ENCODE results near the gene VWA7.

The VWA7 gene

GRCh38 chr6:31806470-31807272 lies 29.5 kb upstream of the VWA7 start, which contains the start of gene LSM2 (continued):
- TF ChIP-seq HIC1 (tag by site-specific recombination; IDR thresholded peaks at IDR 0.05) (peak; percentile 99), PBX3 (CRISPR knock-in tag; IDR thresholded peaks at IDR 0.05) (0 out of 2 replicates have a peak, but pooled peaks have one; percentile 34), ZNF629 (tag by site-specific recombination; IDR thresholded peaks at IDR 0.05) (peak; percentile 96), SP3 (tag by site-specific recombination; IDR thresholded peaks at IDR 0.05) (peak; percentile 60; the same call in 1 of the 2 replicates), ZNF501 (tag by site-specific recombination; IDR thresholded peaks at IDR 0.05) (peak; percentile 89; the same call in 1 of the 2 replicates), ZBTB48 (tag by site-specific recombination; IDR thresholded peaks at IDR 0.05) (peak; percentile 33; the same call in 1 of the 2 replicates), ZNF175 (tag by site-specific recombination; IDR thresholded peaks at IDR 0.05) (no peak), GLIS2 (tag by site-specific recombination; IDR thresholded peaks at IDR 0.05) (peak; percentile 93), IKZF3 (tag by site-specific recombination; IDR thresholded peaks at IDR 0.05) (0 out of 2 replicates have a peak, but pooled peaks have one; percentile 2), PATZ1 (tag by site-specific recombination; IDR thresholded peaks at IDR 0.05) (peak; percentile 81), ZNF24 (tag by site-specific recombination; IDR thresholded peaks at IDR 0.05) (0 out of 2 replicates have a peak, but pooled peaks have one; percentile 5), ZNF391 (tag by site-specific recombination; IDR thresholded peaks at IDR 0.05; ENCODE audit: borderline replicate concordance, low read depth) (0 out of 2 replicates have a peak, but pooled peaks have one; percentile 47), ZNF302 (tag by site-specific recombination; IDR thresholded peaks at IDR 0.05; ENCODE audit: low read depth) (no peak), YY1 (tag by site-specific recombination; IDR thresholded peaks at IDR 0.05) (peak; percentile 70; the same call in 1 of the 2 replicates), PRDM1 (tag by site-specific recombination; IDR thresholded peaks at IDR 0.05) (no peak), ZFP69B (tag by site-specific recombination; IDR thresholded peaks at IDR 0.05) (0 out of 2 replicates have a peak, but pooled peaks have one; percentile 36), ZBTB8A (tag by site-specific recombination; IDR thresholded peaks at IDR 0.05) (peak; percentile 34; the same call in 1 of the 2 replicates), HOXA7 (CRISPR knock-in tag; IDR thresholded peaks at IDR 0.05; ENCODE audit: borderline replicate concordance) (no peak), PRDM10 (tag by site-specific recombination; IDR thresholded peaks at IDR 0.05) (peak; percentile 77), ZBTB17 (tag by site-specific recombination; IDR thresholded peaks at IDR 0.05) (peak; percentile 83), ZNF837 (tag by site-specific recombination; IDR thresholded peaks at IDR 0.05) (no peak), KLF7 (tag by site-specific recombination; IDR thresholded peaks at IDR 0.05; ENCODE audit: borderline replicate concordance) (no peak), ZNF76 (tag by site-specific recombination; IDR thresholded peaks at IDR 0.05; ENCODE audit: borderline replicate concordance, low read depth) (peak; percentile 93), ZNF426 (tag by site-specific recombination; IDR thresholded peaks at IDR 0.05) (no peak)
- TF ChIP-seq, protein P1, sequence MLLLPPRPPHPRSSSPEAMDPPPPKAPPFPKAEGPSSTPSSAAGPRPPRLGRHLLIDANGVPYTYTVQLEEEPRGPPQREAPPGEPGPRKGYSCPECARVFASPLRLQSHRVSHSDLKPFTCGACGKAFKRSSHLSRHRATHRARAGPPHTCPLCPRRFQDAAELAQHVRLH (tag by site-specific recombination; IDR thresholded peaks at IDR 0.05), result peak; percentile 73; the same call in 1 of the 2 replicates
- TF ChIP-seq, protein P2, sequence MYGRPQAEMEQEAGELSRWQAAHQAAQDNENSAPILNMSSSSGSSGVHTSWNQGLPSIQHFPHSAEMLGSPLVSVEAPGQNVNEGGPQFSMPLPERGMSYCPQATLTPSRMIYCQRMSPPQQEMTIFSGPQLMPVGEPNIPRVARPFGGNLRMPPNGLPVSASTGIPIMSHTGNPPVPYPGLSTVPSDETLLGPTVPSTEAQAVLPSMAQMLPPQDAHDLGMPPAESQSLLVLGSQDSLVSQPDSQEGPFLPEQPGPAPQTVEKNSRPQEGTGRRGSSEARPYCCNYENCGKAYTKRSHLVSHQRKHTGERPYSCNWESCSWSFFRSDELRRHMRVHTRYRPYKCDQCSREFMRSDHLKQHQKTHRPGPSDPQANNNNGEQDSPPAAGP (tag by site-specific recombination; IDR thresholded peaks at IDR 0.05), result peak; percentile 50; the same call in 1 of the 2 replicates
- TF ChIP-seq, protein P3, sequence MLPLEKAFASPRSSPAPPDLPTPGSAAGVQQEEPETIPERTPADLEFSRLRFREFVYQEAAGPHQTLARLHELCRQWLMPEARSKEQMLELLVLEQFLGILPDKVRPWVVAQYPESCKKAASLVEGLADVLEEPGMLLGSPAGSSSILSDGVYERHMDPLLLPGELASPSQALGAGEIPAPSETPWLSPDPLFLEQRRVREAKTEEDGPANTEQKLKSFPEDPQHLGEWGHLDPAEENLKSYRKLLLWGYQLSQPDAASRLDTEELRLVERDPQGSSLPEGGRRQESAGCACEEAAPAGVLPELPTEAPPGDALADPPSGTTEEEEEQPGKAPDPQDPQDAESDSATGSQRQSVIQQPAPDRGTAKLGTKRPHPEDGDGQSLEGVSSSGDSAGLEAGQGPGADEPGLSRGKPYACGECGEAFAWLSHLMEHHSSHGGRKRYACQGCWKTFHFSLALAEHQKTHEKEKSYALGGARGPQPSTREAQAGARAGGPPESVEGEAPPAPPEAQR (tag by site-specific recombination; IDR thresholded peaks at IDR 0.05), result no peak
